ENCODE data around the gene KCTD20. TPM values are rescaled to one million over a fixed set of nuclear protein-coding genes. Genes with fewer than 3 reads are reported as not detected.

Gene KCTD20
- total RNA-seq, 1 experiment from 2014 or later = 38.9 TPM

- no peaks in the 10 kb centered on the region for H3K27me3 ChIP-seq (ENCODE audit: control insufficient read depth, insufficient read depth, low read length)
- no peak for DNase-seq
- H3K36me3 ChIP-seq (replicated peaks; ENCODE audit: control insufficient read depth, insufficient read depth, low read length) = peaks cover 9% of the 10 kb centered on the region
- H3K4me3 ChIP-seq (ENCODE audit: insufficient read depth, low read depth, low read length) = no peak overlapping the region
These were observed 80.7 kb downstream of the KCTD20 start for GRCh38 chr6:36523451-36523850.

- H3K27me3 ChIP-seq (ENCODE audit: control insufficient read depth, insufficient read depth, low read length) = no peaks in the 10 kb centered on the region
- peaks cover 9% of the 10 kb centered on the region for H3K36me3 ChIP-seq (replicated peaks; ENCODE audit: control insufficient read depth, insufficient read depth, low read length)
- H3K4me3 ChIP-seq (ENCODE audit: insufficient read depth, low read depth, low read length) = no peak overlapping the region
- no peak for DNase-seq
These were observed 81.2 kb downstream of the KCTD20 start for GRCh38 chr6:36523936-36524499.

GRCh38 chr6:36524871-36525270, 82.1 kb downstream of the KCTD20 start:
- Histone ChIP-seq H3K27me3 (ENCODE audit: control insufficient read depth, insufficient read depth, low read length) (no peaks in the 10 kb centered on the region), H3K36me3 (replicated peaks; ENCODE audit: control insufficient read depth, insufficient read depth, low read length) (peaks cover 5% of the 10 kb centered on the region), H3K4me3 (ENCODE audit: insufficient read depth, low read depth, low read length) (no peak overlapping the region)
- DNase-seq = no peak

GRCh38 chr6:36525346-36525745, 82.5 kb downstream of the KCTD20 start:
- H3K4me3 ChIP-seq (ENCODE audit: insufficient read depth, low read depth, low read length) = no peak overlapping the region
- no peak for DNase-seq
- H3K27me3 ChIP-seq (ENCODE audit: control insufficient read depth, insufficient read depth, low read length) = no peaks in the 10 kb centered on the region
- H3K36me3 ChIP-seq (replicated peaks; ENCODE audit: control insufficient read depth, insufficient read depth, low read length) = peaks cover 5% of the 10 kb centered on the region

- Histone ChIP-seq H3K27me3 (ENCODE audit: control insufficient read depth, insufficient read depth, low read length) (no peaks in the 10 kb centered on the region), H3K36me3 (replicated peaks; ENCODE audit: control insufficient read depth, insufficient read depth, low read length) (peaks cover 5% of the 10 kb centered on the region), H3K4me3 (ENCODE audit: insufficient read depth, low read depth, low read length) (no peak overlapping the region)
- DNase-seq = no peak
These were observed 83.3 kb downstream of the KCTD20 start for GRCh38 chr6:36526066-36526465.

- Histone ChIP-seq H3K27me3 (ENCODE audit: control insufficient read depth, insufficient read depth, low read length) (no peaks in the 10 kb centered on the region), H3K4me3 (ENCODE audit: insufficient read depth, low read depth, low read length) (no peak overlapping the region), H3K36me3 (replicated peaks; ENCODE audit: control insufficient read depth, insufficient read depth, low read length) (no peaks in the 10 kb centered on the region)
- DNase-seq = no peak
These were observed 90.5 kb downstream of the KCTD20 start for GRCh38 chr6:36533321-36533720.

- H3K36me3 ChIP-seq (replicated peaks; ENCODE audit: control insufficient read depth, insufficient read depth, low read length) = peaks cover 5% of the 10 kb centered on the region
- no peak for DNase-seq
These were observed 94.2 kb downstream of the KCTD20 start for GRCh38 chr6:36536873-36537547.

GRCh38 chr6:36539814-36540568, 97.2 kb downstream of the KCTD20 start:
- DNase-seq = no peak
- Histone ChIP-seq H3K4me3 (ENCODE audit: insufficient read depth, low read depth, low read length) (no peak overlapping the region), H3K27me3 (ENCODE audit: control insufficient read depth, insufficient read depth, low read length) (no peaks in the 10 kb centered on the region), H3K36me3 (replicated peaks; ENCODE audit: control insufficient read depth, insufficient read depth, low read length) (peaks cover 5% of the 10 kb centered on the region)

More at GRCh38 chr6:36536873-36537547, 94.2 kb downstream of the KCTD20 start:
- no peaks in the 10 kb centered on the region for H3K27me3 ChIP-seq (ENCODE audit: control insufficient read depth, insufficient read depth, low read length)
- H3K4me3 ChIP-seq (ENCODE audit: insufficient read depth, low read depth, low read length) = no peak overlapping the region

Other genes starting within 250 kb of the KCTD20 start
- 12.7 and 15.6 TPM in 2 replicates for gene BRPF3, start 246.3 kb upstream of the KCTD20 start, total RNA-seq (2014; rRNA removed; shearing (Covaris generic))
- gene PNPLA1, start 172.9 kb upstream of the KCTD20 start, total RNA-seq (2014; rRNA removed; shearing (Covaris generic)) = not detected in 2 replicates
- not detected in 2 replicates for gene BNIP5, start 106.1 kb upstream of the KCTD20 start, total RNA-seq (2014; rRNA removed; shearing (Covaris generic))
- gene ETV7, start 55.3 kb upstream of the KCTD20 start, total RNA-seq (2014; rRNA removed; shearing (Covaris generic)) = 0.28 and 1.5 TPM in 2 replicates
- gene PXT1, start 146 bp upstream of the KCTD20 start, total RNA-seq (2014; rRNA removed; shearing (Covaris generic)) = 0.03 TPM in 1 of 2 replicates, not detected in the other
- gene STK38, start 104.5 kb downstream of the KCTD20 start, total RNA-seq (2014; rRNA removed; shearing (Covaris generic)) = 7.6 and 8.7 TPM in 2 replicates
- gene SRSF3, start 151.4 kb downstream of the KCTD20 start, total RNA-seq (2014; rRNA removed; shearing (Covaris generic)) = 111 and 171 TPM in 2 replicates
- 0.28 and 0.55 TPM in 2 replicates for gene CDKN1A, start 235.7 kb downstream of the KCTD20 start, total RNA-seq (2014; rRNA removed; shearing (Covaris generic))